Epithelial cell of esophagus (primary cell): Measurements from ENCODE around the gene CSNK1D.

Source experiments
- DNase-seq: peaks from one replicate; pipeline ENCODE4 v3.0.0; 2010; ENCODE audit warnings: low read depth
- H3K4me3 ChIP-seq: 2 replicates; pipeline ENCODE4 v1.5.1; 2011; ENCODE audit warnings: mild to moderate bottlenecking, low read length, control low read depth
- CTCF ChIP-seq: IDR thresholded peaks from 2 replicates; pipeline ENCODE4 v1.5.1; 2011; ENCODE audit warnings: low read depth, mild to moderate bottlenecking, low read length, control low read depth, inconsistent platforms; ENCODE audit not compliant: insufficient read depth; ENCODE audit errors: missing control alignments

The CSNK1D gene

GRCh38 chr17:82204831-82205719 is 68.4 kb downstream of the CSNK1D start:
- DNase-seq: peak; percentile 89
- no peak for TF ChIP-seq CTCF
- H3K4me3 ChIP-seq: no peak overlapping the region

- no peak for TF ChIP-seq CTCF
- H3K4me3 ChIP-seq: no peak overlapping the region
Observed at GRCh38 chr17:82203920-82204319, 69.6 kb downstream of the CSNK1D start.

GRCh38 chr17:82202981-82203380 is 70.5 kb downstream of the CSNK1D start:
- no peak for TF ChIP-seq CTCF
- no peak for DNase-seq
- no peak overlapping the region for H3K4me3 ChIP-seq

More at GRCh38 chr17:82203920-82204319, 69.6 kb downstream of the CSNK1D start:
- DNase-seq: no peak

GRCh38 chr17:82201498-82201910 is 72.0 kb downstream of the CSNK1D start:
- no peak overlapping the region for H3K4me3 ChIP-seq
- DNase-seq: no peak
- TF ChIP-seq CTCF: no peak

GRCh38 chr17:82200743-82201497 is 72.6 kb downstream of the CSNK1D start:
- no peak for DNase-seq
- no peak for TF ChIP-seq CTCF
- H3K4me3 ChIP-seq: no peak overlapping the region

GRCh38 chr17:82200135-82200534 is 73.4 kb downstream of the CSNK1D start:
- DNase-seq: no peak
- H3K4me3 ChIP-seq: no peak overlapping the region
- TF ChIP-seq CTCF: no peak
